Stomach (tissue), 9 donors: ENCODE data around the gene IFI30. TPM values are rescaled to one million over a fixed set of nuclear protein-coding genes. Genes with fewer than 3 reads are reported as not detected.

Experiments
- DNase-seq, 2 donors: peaks; one replicate each; pipeline versions ENCODE4 v3.0.0 to v3.0.0-alpha.2; 2013 to 2019
- H3K27ac ChIP-seq, 5 donors: fragments of 200-600 bp in 4 of 5; sonication (generic) in 4 of 5; one replicate each; pipeline ENCODE4 v1.5.1; 2013 to 2019; ENCODE audit warnings: mild to moderate bottlenecking in 1 of 5, moderate library complexity in 1 of 5
- H3K27me3 ChIP-seq, 3 donors: fragments of 200-600 bp; sonication (generic); one replicate each; pipeline ENCODE4 v1.5.1; 2017 to 2019; ENCODE audit warnings: mixed run types in 1 of 3
- H3K36me3 ChIP-seq, 4 donors: fragments of 200-600 bp; sonication (generic); 1 replicate in 3 of 4; 2 replicates in 1 of 4; pipeline ENCODE4 v1.5.1; 2016 to 2019
- H3K4me1 ChIP-seq, 4 donors: fragments of 200-600 bp; sonication (generic); one replicate each; pipeline ENCODE4 v1.5.1; 2016 to 2019
- H3K4me3 ChIP-seq, 4 donors: fragments of 200-600 bp; sonication (generic) in 3 of 4; one replicate each; pipeline ENCODE4 v1.5.1; 2016 to 2019; ENCODE audit warnings: mild to moderate bottlenecking in 1 of 4
- H3K9me3 ChIP-seq, 4 donors: fragments of 200-600 bp; sonication (generic); one replicate each; pipeline ENCODE4 v1.5.1; 2016 to 2019
- EP300 ChIP-seq: sonication (generic); formaldehyde crosslinking; IDR thresholded peaks from one replicate; pipeline ENCODE4 v1.6.1; 2017; ENCODE audit warnings: antibody characterized with exemption
- POLR2A ChIP-seq, 4 donors: fragments of 450-650 bp; IDR thresholded peaks; one replicate each; pipeline ENCODE4 v1.6.1; 2016; ENCODE audit warnings: antibody characterized with exemption in 4 of 4, control low read depth in 2 of 4, mild to moderate bottlenecking in 1 of 4, moderate library complexity in 1 of 4
- POLR2AphosphoS5 ChIP-seq, 3 donors: sonication (generic); formaldehyde crosslinking; IDR thresholded peaks; one replicate each; pipeline ENCODE4 v1.6.1; 2016; ENCODE audit warnings: antibody characterized with exemption in 3 of 3
- WGBS, 5 donors: extraction: QIAGEN DNeasy Blood & Tissue Kit in 3 of 5; methylation state at CpG; one replicate each; pipeline versions ENCODE4 v1.1.5 to v1.1.7; 2013 to 2018; 5-methylcytosine and 5-hydroxymethylcytosine counted together
- intact Hi-C: fragments of 100-400 bp; cut with DNase I; formaldehyde crosslinking; loops from one replicate; pipeline ENCODE4 v1.15.1; 2023; ENCODE audit warnings: low total_unique reads
- polyA plus RNA-seq, 3 donors: library from polyadenylated mRNA; stranded (reverse); fragments of 200-250 nt; gene quantifications; one replicate each; pipeline ENCODE4 v1.2.3, GENCODE V29; 2013
- total RNA-seq, 5 donors: library from RNA; depleted of rRNA; stranded (reverse); fragments of >200 nt; gene quantifications; one replicate each; pipeline versions ENCODE4 v1.1.0 to v1.2.3, GENCODE V29; 2014 to 2016
- TF ChIP-seq, protein P1 (sequence below), 7 experiments: fragments of 450-650 bp in 4 of 7; fragments of 200-600 bp in 3 of 7; sonication (generic) in 3 of 7; IDR thresholded peaks; one replicate each; pipeline ENCODE4 v1.5.1; 2016 to 2019; ENCODE audit warnings: antibody characterized with exemption in 7 of 7, control low read depth in 2 of 7, mild to moderate bottlenecking in 1 of 7
- donor health status: healthy with polysubstance abuse.
- donor health status: Bipolar disorder and iron deficiency.
- donor health status: healthy.

Gene IFI30
- total and polyA plus RNA-seq, 8 donors: 37.3 to 199 (median 53.2) TPM; not detected in 1

DNA sequence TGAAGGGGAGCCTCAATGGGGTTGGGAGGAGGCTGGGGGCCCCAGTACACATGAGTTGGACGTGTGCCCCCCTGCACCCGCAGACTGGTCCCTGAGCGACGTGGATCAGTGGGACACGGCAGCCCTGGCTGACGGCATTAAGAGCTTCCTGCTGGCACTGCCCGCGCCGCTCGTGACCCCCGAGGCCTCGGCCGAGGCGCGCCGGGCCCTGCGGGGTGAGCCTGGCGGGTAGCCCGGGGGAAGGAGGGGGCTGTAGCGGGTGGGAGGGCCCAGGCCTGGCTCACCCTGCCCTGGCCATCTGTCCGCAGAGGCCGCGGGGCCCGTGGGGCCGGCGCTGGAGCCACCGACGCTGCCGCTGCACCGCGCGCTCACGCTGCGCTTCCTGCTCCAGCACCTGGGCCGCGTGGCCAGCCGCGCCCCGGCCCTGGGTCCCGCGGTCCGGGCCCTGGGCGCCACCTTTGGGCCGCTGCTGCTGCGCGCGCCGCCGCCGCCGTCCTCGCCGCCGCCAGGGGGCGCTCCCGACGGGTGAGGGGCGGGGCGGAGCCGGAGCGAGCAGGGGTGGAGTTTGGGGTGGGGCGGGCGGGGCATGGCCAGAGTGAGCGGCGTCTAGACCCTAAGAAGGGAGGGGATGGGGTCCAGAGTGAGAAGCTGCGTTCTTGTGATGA, 12.5 kb upstream of the IFI30 start:
- WGBS, 5 donors: 0 to 4% (median 1%) methylated on average over 3 to 66 of the region's 66 CpGs
- peak; percentile 87 to 89 for DNase-seq
- intact Hi-C loops: loop anchor here (10.0 kb wide), 1 partner anchor 46 kb away; no protein-coding TSS in a partner anchor
- no peaks in the 10 kb centered on the region for H3K9me3 ChIP-seq
- peaks cover 35 to 48% (median 43%) of the 10 kb centered on the region in 4 donors for H3K4me1 ChIP-seq
- TF ChIP-seq POLR2AphosphoS5 (IDR thresholded peaks at IDR 0.05): peak in 2 of 3 donors; percentile 2 to 21
- no peak for TF ChIP-seq POLR2A (IDR thresholded peaks at IDR 0.05)
- TF ChIP-seq EP300: no peak
- TF ChIP-seq, protein P1, sequence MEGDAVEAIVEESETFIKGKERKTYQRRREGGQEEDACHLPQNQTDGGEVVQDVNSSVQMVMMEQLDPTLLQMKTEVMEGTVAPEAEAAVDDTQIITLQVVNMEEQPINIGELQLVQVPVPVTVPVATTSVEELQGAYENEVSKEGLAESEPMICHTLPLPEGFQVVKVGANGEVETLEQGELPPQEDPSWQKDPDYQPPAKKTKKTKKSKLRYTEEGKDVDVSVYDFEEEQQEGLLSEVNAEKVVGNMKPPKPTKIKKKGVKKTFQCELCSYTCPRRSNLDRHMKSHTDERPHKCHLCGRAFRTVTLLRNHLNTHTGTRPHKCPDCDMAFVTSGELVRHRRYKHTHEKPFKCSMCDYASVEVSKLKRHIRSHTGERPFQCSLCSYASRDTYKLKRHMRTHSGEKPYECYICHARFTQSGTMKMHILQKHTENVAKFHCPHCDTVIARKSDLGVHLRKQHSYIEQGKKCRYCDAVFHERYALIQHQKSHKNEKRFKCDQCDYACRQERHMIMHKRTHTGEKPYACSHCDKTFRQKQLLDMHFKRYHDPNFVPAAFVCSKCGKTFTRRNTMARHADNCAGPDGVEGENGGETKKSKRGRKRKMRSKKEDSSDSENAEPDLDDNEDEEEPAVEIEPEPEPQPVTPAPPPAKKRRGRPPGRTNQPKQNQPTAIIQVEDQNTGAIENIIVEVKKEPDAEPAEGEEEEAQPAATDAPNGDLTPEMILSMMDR (IDR thresholded peaks at IDR 0.05): peak in 3 of 7 experiments; percentile 48 to 98 (median 58)
- H3K27ac ChIP-seq: peak overlapping the region; percentile 77 to 91 (median 81)
- peaks cover 30 to 49% (median 44%) of the 10 kb centered on the region in 4 donors for H3K36me3 ChIP-seq
- H3K27me3 ChIP-seq: no peaks in the 10 kb centered on the region
- H3K4me3 ChIP-seq: peak overlapping the region; percentile 42 to 51 (median 48)

DNA sequence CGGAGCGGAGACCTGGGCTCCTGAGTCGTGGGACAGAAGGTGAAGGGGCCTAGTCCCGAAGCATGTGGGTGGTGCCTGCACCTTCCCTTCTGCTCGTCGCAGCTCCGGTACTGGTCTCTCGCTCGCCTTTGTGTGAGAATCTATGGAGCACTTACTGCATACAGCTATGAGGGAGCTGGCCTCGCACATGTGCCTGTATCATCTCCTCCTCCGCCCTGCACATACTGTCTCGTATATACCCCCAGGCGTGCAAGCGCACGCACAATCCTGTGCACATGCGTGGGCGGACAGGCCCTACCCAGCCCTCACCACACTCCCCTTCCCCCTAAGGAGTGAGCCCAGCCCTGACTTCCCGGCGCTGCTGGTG, 12.0 kb upstream of the IFI30 start:
- WGBS, 5 donors: 59 to 66% (median 61%) methylated on average over 19 of the region's 19 CpGs
- Histone ChIP-seq H3K4me1 (peaks cover 30 to 43% (median 38%) of the 10 kb centered on the region in 4 donors), H3K4me3 (peak overlapping the region; percentile 42 to 51 (median 48)), H3K27me3 (no peaks in the 10 kb centered on the region), H3K27ac (peak overlapping the region in 4 of 5 donors; percentile 7 to 91 (median 62)), H3K36me3 (peaks cover 35 to 50% (median 49%) of the 10 kb centered on the region in 4 donors), H3K9me3 (no peaks in the 10 kb centered on the region)
- intact Hi-C loops: loop anchor here (10.0 kb wide), 1 partner anchor 47 kb away; no protein-coding TSS in a partner anchor
- no peak for DNase-seq
- TF ChIP-seq, protein P1 (IDR thresholded peaks at IDR 0.05): peak in 1 of 7 experiments; percentile 4
- TF ChIP-seq EP300 (no peak), POLR2A (IDR thresholded peaks at IDR 0.05) (no peak)

DNA sequence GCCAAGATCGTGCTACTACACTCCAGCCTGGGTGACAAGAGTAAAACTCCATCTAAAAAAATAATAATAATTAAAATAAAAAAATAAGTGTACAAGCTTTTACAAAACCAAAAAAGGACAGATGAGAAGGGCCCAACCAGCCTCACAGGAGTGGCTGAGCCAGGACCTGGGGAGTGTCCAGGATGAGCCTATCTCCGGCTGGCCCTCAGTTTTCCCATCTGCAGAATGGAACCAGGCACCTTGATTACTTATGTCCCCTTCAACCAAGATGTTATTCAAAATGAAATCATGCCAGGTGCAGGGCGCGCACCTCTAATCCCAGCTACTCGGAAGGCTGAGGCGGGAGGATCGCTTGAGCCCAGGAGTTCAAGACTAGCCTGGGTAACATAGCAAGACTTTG, 9.5 kb upstream of the IFI30 start:
- intact Hi-C loops: loop anchor here (10.0 kb wide), 1 partner anchor 49 kb away; no protein-coding TSS in a partner anchor
- Histone ChIP-seq H3K27ac (no peak overlapping the region), H3K36me3 (peaks cover 56 to 75% (median 73%) of the 10 kb centered on the region in 4 donors), H3K27me3 (no peaks in the 10 kb centered on the region), H3K9me3 (no peaks in the 10 kb centered on the region), H3K4me3 (no peak overlapping the region), H3K4me1 (peaks cover 15 to 29% (median 21%) of the 10 kb centered on the region in 4 donors)
- DNase-seq: no peak
- WGBS, 5 donors: 92 to 98% (median 96%) methylated on average over 7 of the region's 7 CpGs
- no peak for TF ChIP-seq POLR2A (IDR thresholded peaks at IDR 0.05)
- TF ChIP-seq, protein P1 (IDR thresholded peaks at IDR 0.05): no peak
- TF ChIP-seq EP300: no peak
- TF ChIP-seq POLR2AphosphoS5 (IDR thresholded peaks at IDR 0.05): no peak

DNA sequence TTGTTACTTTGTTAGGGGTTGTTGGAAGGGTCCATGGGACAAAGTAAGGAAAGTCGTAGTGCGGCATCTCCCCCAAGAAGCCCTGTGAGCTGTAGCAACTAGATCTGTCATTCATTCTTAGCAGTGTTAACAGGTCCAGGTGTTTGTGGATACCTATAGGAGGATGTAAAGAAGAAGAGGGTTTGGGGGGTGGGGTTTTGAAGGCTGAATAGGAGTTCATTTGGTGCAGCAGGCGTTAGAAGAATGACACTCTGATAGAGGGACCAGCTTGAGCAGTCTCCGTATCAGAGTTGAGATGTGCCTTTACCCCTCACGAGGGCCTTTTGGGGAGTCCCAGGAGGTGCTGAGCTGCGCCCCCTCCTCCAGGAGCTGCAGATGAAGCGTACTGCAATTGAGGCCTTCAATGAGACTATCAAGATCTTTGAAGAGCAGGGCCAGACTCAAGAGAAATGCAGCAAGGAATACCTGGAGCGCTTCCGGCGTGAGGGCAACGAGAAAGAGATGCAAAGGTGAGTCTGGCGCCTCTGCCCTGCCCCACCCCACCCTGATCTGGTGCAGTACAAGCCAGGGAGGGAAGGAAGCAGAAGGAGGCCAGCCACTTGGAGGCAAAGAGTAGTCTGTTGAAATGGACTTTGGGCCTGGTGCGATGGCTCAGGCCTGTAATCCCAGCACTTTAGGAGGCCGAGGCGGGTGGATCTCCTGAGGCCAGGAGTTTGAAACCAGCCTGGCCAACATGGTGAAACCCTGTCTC, 7.6 kb upstream of the IFI30 start:
- Histone ChIP-seq H3K27me3 (no peaks in the 10 kb centered on the region), H3K4me1 (peaks cover 9 to 26% (median 11%) of the 10 kb centered on the region in 4 donors), H3K27ac (no peak overlapping the region), H3K36me3 (peaks cover 61 to 87% (median 82%) of the 10 kb centered on the region in 4 donors), H3K9me3 (no peaks in the 10 kb centered on the region), H3K4me3 (no peak overlapping the region)
- 92 to 98% (median 95%) methylated on average over 15 of the region's 15 CpGs for WGBS, 5 donors
- TF ChIP-seq, protein P1 (IDR thresholded peaks at IDR 0.05): no peak
- TF ChIP-seq POLR2AphosphoS5 (IDR thresholded peaks at IDR 0.05) (no peak), EP300 (no peak), POLR2A (IDR thresholded peaks at IDR 0.05) (no peak)
- no peak for DNase-seq
- intact Hi-C loops: loop anchor here (10.0 kb wide), 1 partner anchor 51 kb away; no protein-coding TSS in a partner anchor
